ENCODE measurements around the gene IRS2. TPM values are rescaled to one million over a fixed set of nuclear protein-coding genes. Genes with fewer than 3 reads are reported as not detected.
"Not testable (repeated sequence)": the region's sequence is repeated elsewhere in the genome, so short reads cannot be mapped to it uniquely, and the experiment has no call there.

IRS2 gene
- polyA plus RNA-seq, 1 donor (not counting 4 experiments of a cell fraction or from before 2014, with no cell fraction given), result 2.3 TPM

GRCh38 chr13:109833071-109833470 lies 46.7 kb upstream of the IRS2 start:
- H2AFZ ChIP-seq (ENCODE audit: control insufficient read depth, low read length), result no peak overlapping the region
- FAIRE-seq (no peak), DNase-seq (ENCODE audit: low read depth, low spot score) (no peak)
- no peak overlapping the region for H3K27ac ChIP-seq (ENCODE audit: control insufficient read depth, insufficient read depth, low read length)
- H3K4me3 ChIP-seq (ENCODE audit: control insufficient read depth in 2 of 3, extremely low read depth in 1 of 3, insufficient read depth in 2 of 3, low read depth in 1 of 3, low read length in 3 of 3), result no peak overlapping the region
- no peaks in the 10 kb centered on the region for H4K20me1 ChIP-seq (ENCODE audit: control insufficient read depth, extremely low read depth, insufficient read depth, low read length)
- H3K4me1 ChIP-seq (ENCODE audit: control insufficient read depth, extremely low read depth, insufficient read depth, low read length), result no peaks in the 10 kb centered on the region
- no peaks in the 10 kb centered on the region for H3K9me3 ChIP-seq (ENCODE audit: control insufficient read depth, low read depth, low read length)
- no peaks in the 10 kb centered on the region for H3K79me2 ChIP-seq (ENCODE audit: control insufficient read depth, insufficient read depth, low read length)
- no peak overlapping the region for H3K9ac ChIP-seq (ENCODE audit: control insufficient read depth, extremely low read depth, insufficient read depth, low read length)
- dilution Hi-C loops (cut with MboI; ENCODE audit: extremely low pct_ligation_motif_present, low sequenced_read_pairs), result no loop called here
- H3K27me3 ChIP-seq (ENCODE audit: control insufficient read depth, extremely low read depth, insufficient read depth, low read length), result peaks cover 5% of the 10 kb centered on the region
- H3K9me1 ChIP-seq (ENCODE audit: control insufficient read depth, extremely low read depth, insufficient read depth, low read length), result no peaks in the 10 kb centered on the region
- H3K36me3 ChIP-seq (ENCODE audit: control insufficient read depth in 2 of 2, extremely low read depth in 1 of 2, insufficient read depth in 2 of 2, low read length in 2 of 2), result no peaks in the 10 kb centered on the region
- no peak overlapping the region for H3K4me2 ChIP-seq (ENCODE audit: control insufficient read depth, extremely low read depth, insufficient read depth, low read depth, low read length)
- TF ChIP-seq EZH2 (IDR thresholded peaks at IDR 0.05; ENCODE audit: low read length), result no peak
- TF ChIP-seq CTCF (optimal IDR thresholded peaks at IDR 0.05 in 1 of 3, IDR thresholded peaks at IDR 0.05 in 1 of 3, conservative IDR thresholded peaks at IDR 0.05 in 1 of 3; ENCODE audit: extremely low read depth in 1 of 3, insufficient read depth in 2 of 3, low read length in 3 of 3), result no peak

- H3K9ac ChIP-seq (ENCODE audit: control insufficient read depth, extremely low read depth, insufficient read depth, low read length); H3K36me3 ChIP-seq (ENCODE audit: control insufficient read depth in 2 of 2, extremely low read depth in 1 of 2, insufficient read depth in 2 of 2, low read length in 2 of 2); H3K4me2 ChIP-seq (ENCODE audit: control insufficient read depth, extremely low read depth, insufficient read depth, low read depth, low read length); H3K9me1 ChIP-seq (ENCODE audit: control insufficient read depth, extremely low read depth, insufficient read depth, low read length); FAIRE-seq; H2AFZ ChIP-seq (ENCODE audit: control insufficient read depth, low read length); H3K4me3 ChIP-seq (ENCODE audit: control insufficient read depth in 2 of 3, extremely low read depth in 1 of 3, insufficient read depth in 2 of 3, low read depth in 1 of 3, low read length in 3 of 3); H4K20me1 ChIP-seq (ENCODE audit: control insufficient read depth, extremely low read depth, insufficient read depth, low read length); H3K4me1 ChIP-seq (ENCODE audit: control insufficient read depth, extremely low read depth, insufficient read depth, low read length); DNase-seq (ENCODE audit: low read depth, low spot score); H3K27me3 ChIP-seq (ENCODE audit: control insufficient read depth, extremely low read depth, insufficient read depth, low read length); H3K79me2 ChIP-seq (ENCODE audit: control insufficient read depth, insufficient read depth, low read length); H3K9me3 ChIP-seq (ENCODE audit: control insufficient read depth, low read depth, low read length); dilution Hi-C loops (cut with MboI; ENCODE audit: extremely low pct_ligation_motif_present, low sequenced_read_pairs); H3K27ac ChIP-seq (ENCODE audit: control insufficient read depth, insufficient read depth, low read length): not testable (repeated sequence)
Observed at GRCh38 chr13:109828591-109829316, 42.4 kb upstream of the IRS2 start.

GRCh38 chr13:109823201-109823600 lies 36.8 kb upstream of the IRS2 start:
- H3K27ac ChIP-seq (ENCODE audit: control insufficient read depth, insufficient read depth, low read length); FAIRE-seq; dilution Hi-C loops (cut with MboI; ENCODE audit: extremely low pct_ligation_motif_present, low sequenced_read_pairs); H3K79me2 ChIP-seq (ENCODE audit: control insufficient read depth, insufficient read depth, low read length); H3K4me3 ChIP-seq (ENCODE audit: control insufficient read depth in 2 of 3, extremely low read depth in 1 of 3, insufficient read depth in 2 of 3, low read depth in 1 of 3, low read length in 3 of 3); H3K27me3 ChIP-seq (ENCODE audit: control insufficient read depth, extremely low read depth, insufficient read depth, low read length); H2AFZ ChIP-seq (ENCODE audit: control insufficient read depth, low read length); H4K20me1 ChIP-seq (ENCODE audit: control insufficient read depth, extremely low read depth, insufficient read depth, low read length); H3K9me3 ChIP-seq (ENCODE audit: control insufficient read depth, low read depth, low read length); H3K36me3 ChIP-seq (ENCODE audit: control insufficient read depth in 2 of 2, extremely low read depth in 1 of 2, insufficient read depth in 2 of 2, low read length in 2 of 2); H3K9ac ChIP-seq (ENCODE audit: control insufficient read depth, extremely low read depth, insufficient read depth, low read length); H3K9me1 ChIP-seq (ENCODE audit: control insufficient read depth, extremely low read depth, insufficient read depth, low read length); H3K4me2 ChIP-seq (ENCODE audit: control insufficient read depth, extremely low read depth, insufficient read depth, low read depth, low read length); H3K4me1 ChIP-seq (ENCODE audit: control insufficient read depth, extremely low read depth, insufficient read depth, low read length); DNase-seq (ENCODE audit: low read depth, low spot score): not testable (repeated sequence)
